Type B pancreatic cell (in vitro differentiated cells): Measurements from ENCODE around the gene CD24. TPM values are rescaled to one million over a fixed set of nuclear protein-coding genes. Genes with fewer than 3 reads are reported as not detected.
A peak's percentile ranks its signal among the peaks of the same experiment; 100 is the strongest.
"Not testable (repeated sequence)": the region's sequence is repeated elsewhere in the genome, so short reads cannot be mapped to it uniquely, and the experiment has no call there.

ENCODE experiments used
- DNase-seq: peaks from one replicate; pipeline ENCODE4 v3.0.0; 2021; ENCODE audit warnings: mixed read lengths; ENCODE audit not compliant: unreplicated experiment; ENCODE audit errors: extremely low spot score
- H3K27ac Mint-ChIP-seq: 2 replicates; pipeline ENCODE4 v1.8.0; 2021; ENCODE audit warnings: mild to moderate bottlenecking, mixed read lengths
- H3K27me3 Mint-ChIP-seq: 2 replicates; pipeline ENCODE4 v1.8.0; 2021; ENCODE audit warnings: mixed read lengths
- H3K36me3 Mint-ChIP-seq: 2 replicates; pipeline ENCODE4 v1.8.0; 2021; ENCODE audit warnings: mixed read lengths
- H3K4me1 Mint-ChIP-seq: one replicate; pipeline ENCODE4 v1.8.0; 2021; ENCODE audit warnings: mixed read lengths; ENCODE audit not compliant: unreplicated experiment
- H3K4me3 Mint-ChIP-seq: 2 replicates; pipeline ENCODE4 v1.8.0; 2021; ENCODE audit warnings: mild to moderate bottlenecking, mixed read lengths
- H3K9me3 Mint-ChIP-seq: 2 replicates; pipeline ENCODE4 v1.8.0; 2021; ENCODE audit warnings: mixed read lengths
- CTCF ChIP-seq: fragments of 200-600 bp; sonication (generic); conservative IDR thresholded peaks from 2 replicates; pipeline ENCODE4 v1.5.0; 2021; ENCODE audit warnings: antibody characterized with exemption, mild to moderate bottlenecking
- long read RNA-seq: library from polyadenylated mRNA; unstranded; transcript quantifications from one replicate; pipeline ENCODE4 v2.0.0, GENCODE V29; 2020
- total RNA-seq: library from RNA; stranded (reverse); gene quantifications from 2 replicates; pipeline ENCODE4 v1.2.1, GENCODE V29; 2021; ENCODE audit warnings: low replicate concordance

The CD24 gene
- total RNA-seq: 807 and 1,512 TPM in 2 replicates
- long read RNA-seq, transcript CD24-204 (3 exons, 2,513 nt): minor isoform, 41 of 5,850 reads
- long read RNA-seq, transcript CD24-201 (2 exons, 2,180 nt): major isoform, 5,572 of 5,850 reads
- long read RNA-seq, transcript CD24-203 (2 exons, 1,026 nt): minor isoform, 15 of 5,850 reads
- long read RNA-seq, partial matches to known transcripts: 1 of 5,850 reads
- long read RNA-seq, other reads (novel, unspliced or antisense): 215 of 5,850 reads

DNA sequence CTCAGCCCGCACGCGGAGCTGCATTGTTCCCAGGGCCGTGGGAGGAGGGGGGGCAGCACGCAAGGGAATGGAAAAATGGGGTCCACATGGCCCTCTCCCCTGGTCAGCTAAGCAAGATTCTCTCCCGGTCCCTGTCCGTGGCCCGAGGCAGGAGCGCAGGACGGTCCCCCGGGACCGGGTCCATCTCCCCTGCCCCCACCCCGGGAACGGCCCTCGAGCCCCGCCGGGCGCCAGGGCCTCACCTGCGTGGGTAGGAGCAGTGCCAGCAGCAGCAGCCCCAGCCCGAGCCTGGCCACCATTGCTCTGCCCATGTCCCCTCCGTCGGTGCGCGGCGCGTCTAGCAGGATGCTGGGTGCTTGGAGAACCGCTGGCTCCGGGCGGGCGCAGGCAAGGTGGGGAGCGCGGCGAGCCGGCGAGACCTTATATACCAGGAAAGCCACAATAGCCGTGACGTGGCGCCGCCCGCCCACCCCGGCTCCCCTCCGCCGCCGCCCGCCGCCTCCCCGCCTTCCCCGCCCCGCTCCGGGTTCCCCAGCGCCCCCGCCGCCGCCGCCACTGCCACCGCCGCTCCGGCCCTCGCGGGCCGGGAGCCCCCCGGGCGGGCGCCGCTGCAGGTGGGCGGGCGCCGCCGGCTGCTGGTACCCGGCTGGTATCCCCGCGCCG lies at the start of gene CD24:
Gene CD24 (minus strand): TSS at position 394 of the 663 bp plus-strand sequence. CDS start 83 bp downstream, at position 311.
- TF ChIP-seq CTCF: no peak
- H3K27me3 Mint-ChIP-seq: peaks cover 5% of the 10 kb centered on the region
- H3K9me3 Mint-ChIP-seq: peaks cover 4% of the 10 kb centered on the region
- peak within 1 kb of the TSS; percentile 94 for H3K4me3 Mint-ChIP-seq
- peak; percentile 87 for DNase-seq
- peak within 1 kb of the TSS; percentile 94 for H3K27ac Mint-ChIP-seq
- H3K36me3 Mint-ChIP-seq: peaks cover 28% of the 10 kb centered on the region
- H3K4me1 Mint-ChIP-seq: peaks cover 22% of the 10 kb centered on the region

DNA sequence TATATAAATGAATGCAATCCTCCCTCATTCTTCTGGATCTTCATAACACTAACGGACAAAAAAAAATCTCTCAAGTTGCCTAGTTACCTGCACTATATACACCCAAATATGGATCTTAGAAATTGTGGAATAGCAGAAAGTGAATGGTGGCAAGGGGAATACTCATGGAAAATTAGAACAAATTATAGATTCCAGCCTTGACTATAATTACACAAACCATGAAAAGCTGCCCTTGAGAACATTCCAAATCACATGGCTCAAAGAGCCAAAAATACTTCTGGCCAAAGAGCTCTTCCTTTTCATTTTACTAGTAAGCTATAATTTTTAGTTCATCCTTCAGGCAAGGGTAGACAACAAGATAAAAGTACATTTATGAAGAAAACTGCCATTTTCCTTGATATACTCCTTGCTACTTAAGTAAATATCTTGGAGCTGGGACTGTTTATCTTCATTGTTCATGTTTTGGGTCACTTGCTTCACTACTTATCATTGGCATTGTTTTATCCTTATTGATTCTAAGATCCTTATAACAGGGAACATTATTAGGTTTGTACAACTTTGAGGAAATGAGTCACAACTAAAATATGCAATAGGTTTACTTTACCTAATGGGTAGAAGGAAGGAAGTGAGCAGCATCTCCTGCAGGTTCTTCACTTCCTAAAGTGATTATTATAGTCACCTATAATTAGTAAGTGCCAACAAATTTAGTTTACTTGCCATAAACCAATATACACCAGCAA lies 47.1 kb upstream of the CD24 start:
- peak overlapping the region; percentile 39 for H3K27ac Mint-ChIP-seq
- H3K4me1 Mint-ChIP-seq: no peaks in the 10 kb centered on the region
- H3K36me3 Mint-ChIP-seq: no peaks in the 10 kb centered on the region
- no peak for TF ChIP-seq CTCF
- no peak for DNase-seq
- no peak overlapping the region for H3K4me3 Mint-ChIP-seq
- H3K9me3 Mint-ChIP-seq: no peaks in the 10 kb centered on the region
- H3K27me3 Mint-ChIP-seq: no peaks in the 10 kb centered on the region

GRCh38 chr6:107020239-107020638 lies 45.7 kb upstream of the CD24 start:
- Mint-ChIP-seq H3K4me3 (no peak overlapping the region), H3K27me3 (no peaks in the 10 kb centered on the region)

DNA sequence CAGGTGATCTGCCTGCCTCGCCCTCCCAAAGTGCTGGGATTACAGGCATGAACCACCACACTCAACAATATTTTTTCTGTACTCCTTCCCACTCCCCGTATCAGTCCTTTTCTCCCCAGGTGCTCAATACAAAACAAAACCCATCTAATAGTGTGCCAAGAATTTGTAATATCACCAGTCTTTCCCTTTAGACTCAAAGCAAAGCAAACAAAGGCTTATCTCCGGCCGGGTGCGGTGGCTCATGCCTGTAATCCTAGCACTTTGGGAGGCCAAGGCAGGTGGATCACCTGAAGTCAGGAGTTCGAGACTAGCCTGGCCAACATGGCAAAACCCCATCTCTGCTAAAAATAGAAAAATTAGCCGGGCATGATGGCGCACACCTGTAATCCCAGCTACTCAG lies 45.1 kb upstream of the CD24 start:
- not testable (repeated sequence) for H3K27me3 Mint-ChIP-seq, H3K4me1 Mint-ChIP-seq, DNase-seq, H3K9me3 Mint-ChIP-seq, H3K36me3 Mint-ChIP-seq, H3K4me3 Mint-ChIP-seq, H3K27ac Mint-ChIP-seq

More at GRCh38 chr6:107020239-107020638, 45.7 kb upstream of the CD24 start:
- H3K4me1 Mint-ChIP-seq: no peaks in the 10 kb centered on the region
- TF ChIP-seq CTCF: no peak
- DNase-seq: no peak
- no peak overlapping the region for H3K27ac Mint-ChIP-seq
- no peaks in the 10 kb centered on the region for H3K36me3 Mint-ChIP-seq
- no peaks in the 10 kb centered on the region for H3K9me3 Mint-ChIP-seq

DNA sequence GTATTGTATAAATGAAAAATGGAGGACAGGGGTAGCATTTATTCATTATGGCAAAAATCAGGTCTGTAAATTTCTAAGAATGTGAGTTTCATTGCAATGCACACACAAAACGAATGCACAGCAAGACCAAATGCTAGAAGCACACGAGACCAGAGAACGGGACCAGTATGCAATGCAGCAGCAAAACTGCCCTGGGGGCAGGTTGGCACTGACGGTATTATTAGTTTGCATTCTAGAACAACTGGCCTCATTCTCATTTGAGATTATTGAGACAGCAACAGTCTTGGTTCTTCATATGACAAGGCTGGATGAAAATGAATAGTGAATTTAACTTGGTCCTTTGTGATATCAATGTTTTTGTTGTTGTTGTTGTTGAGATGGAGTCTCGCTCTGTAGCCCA lies 44.5 kb upstream of the CD24 start:
- no peak for DNase-seq
- TF ChIP-seq CTCF: no peak
- H3K27ac Mint-ChIP-seq: no peak overlapping the region
- H3K4me1 Mint-ChIP-seq: no peaks in the 10 kb centered on the region
- H3K9me3 Mint-ChIP-seq: no peaks in the 10 kb centered on the region
- H3K27me3 Mint-ChIP-seq: no peaks in the 10 kb centered on the region
- no peaks in the 10 kb centered on the region for H3K36me3 Mint-ChIP-seq
- no peak overlapping the region for H3K4me3 Mint-ChIP-seq

- no peak for TF ChIP-seq CTCF
- H3K36me3 Mint-ChIP-seq: no peaks in the 10 kb centered on the region
- no peaks in the 10 kb centered on the region for H3K4me1 Mint-ChIP-seq
- H3K4me3 Mint-ChIP-seq: no peak overlapping the region
- no peaks in the 10 kb centered on the region for H3K27me3 Mint-ChIP-seq
- H3K9me3 Mint-ChIP-seq: no peaks in the 10 kb centered on the region
- no peak for DNase-seq
- no peak overlapping the region for H3K27ac Mint-ChIP-seq
Observed at GRCh38 chr6:107009499-107009898, 35.0 kb upstream of the CD24 start.
